Coronary artery (tissue), 2 donors: ENCODE measurements around the gene SMIM29.
A peak's percentile ranks its signal among the peaks of the same experiment; 100 is the strongest.

Experiments
- DNase-seq: peaks from one replicate; pipeline ENCODE4 v3.0.0-alpha.2; 2017; ENCODE audit warnings: low spot score
- H3K27ac ChIP-seq, 2 donors: fragments of 200-600 bp; sonication (generic); one replicate each; pipeline ENCODE4 v1.5.1; 2016 to 2019
- H3K4me3 ChIP-seq: fragments of 200-600 bp; sonication (generic); 2 replicates; pipeline ENCODE4 v1.5.1; 2016; ENCODE audit warnings: mild to moderate bottlenecking, moderate library complexity
- TF ChIP-seq, protein P1 (sequence below): fragments of 200-600 bp; sonication (generic); IDR thresholded peaks from one replicate; pipeline ENCODE4 v1.5.1; 2019; ENCODE audit warnings: antibody characterized with exemption

The SMIM29 gene

DNA sequence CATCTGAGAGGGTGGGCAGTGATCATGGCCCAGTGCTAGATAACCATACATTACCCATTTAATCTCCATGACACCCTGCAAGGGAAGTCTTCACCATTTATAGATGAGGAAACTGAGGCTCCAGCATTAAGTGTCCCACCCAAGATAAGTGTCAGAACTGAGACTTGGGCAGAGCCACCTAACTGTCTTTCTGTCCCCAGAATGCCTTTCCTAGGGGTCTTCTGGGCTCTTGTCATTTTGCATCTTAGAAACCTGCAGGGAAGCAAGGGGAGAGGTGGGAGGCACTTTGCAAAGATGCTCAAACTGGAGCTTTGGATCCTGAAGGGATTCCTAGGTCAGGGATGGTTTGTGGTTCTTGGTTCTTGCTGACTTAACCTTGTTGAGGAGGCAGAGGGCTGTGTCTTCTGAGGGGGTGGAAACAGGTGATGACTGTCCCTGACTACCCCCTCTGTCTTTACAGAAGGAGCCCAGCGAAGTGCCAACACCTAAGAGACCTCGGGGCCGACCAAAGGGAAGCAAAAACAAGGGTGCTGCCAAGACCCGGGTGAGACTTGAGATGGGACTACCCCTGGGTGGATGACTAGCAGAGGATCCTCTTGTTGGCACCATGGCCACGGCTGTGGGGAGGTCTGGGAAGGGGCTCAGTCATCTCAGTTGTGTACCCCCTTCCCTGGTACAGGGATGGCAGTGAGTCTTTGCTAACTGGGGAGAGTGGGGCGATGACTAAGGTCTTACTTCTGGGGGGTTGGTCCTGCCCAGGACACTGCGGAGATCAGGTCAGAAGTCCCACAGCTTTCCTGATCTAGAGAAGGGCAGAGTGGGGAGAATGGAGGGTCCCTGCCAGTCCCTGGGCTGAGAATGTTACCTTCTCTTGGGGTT lies 6.3 kb downstream of the SMIM29 start:
- peak; percentile 69 for DNase-seq
- Histone ChIP-seq H3K27ac (no peak overlapping the region), H3K4me3 (no peak overlapping the region)
- TF ChIP-seq, protein P1, sequence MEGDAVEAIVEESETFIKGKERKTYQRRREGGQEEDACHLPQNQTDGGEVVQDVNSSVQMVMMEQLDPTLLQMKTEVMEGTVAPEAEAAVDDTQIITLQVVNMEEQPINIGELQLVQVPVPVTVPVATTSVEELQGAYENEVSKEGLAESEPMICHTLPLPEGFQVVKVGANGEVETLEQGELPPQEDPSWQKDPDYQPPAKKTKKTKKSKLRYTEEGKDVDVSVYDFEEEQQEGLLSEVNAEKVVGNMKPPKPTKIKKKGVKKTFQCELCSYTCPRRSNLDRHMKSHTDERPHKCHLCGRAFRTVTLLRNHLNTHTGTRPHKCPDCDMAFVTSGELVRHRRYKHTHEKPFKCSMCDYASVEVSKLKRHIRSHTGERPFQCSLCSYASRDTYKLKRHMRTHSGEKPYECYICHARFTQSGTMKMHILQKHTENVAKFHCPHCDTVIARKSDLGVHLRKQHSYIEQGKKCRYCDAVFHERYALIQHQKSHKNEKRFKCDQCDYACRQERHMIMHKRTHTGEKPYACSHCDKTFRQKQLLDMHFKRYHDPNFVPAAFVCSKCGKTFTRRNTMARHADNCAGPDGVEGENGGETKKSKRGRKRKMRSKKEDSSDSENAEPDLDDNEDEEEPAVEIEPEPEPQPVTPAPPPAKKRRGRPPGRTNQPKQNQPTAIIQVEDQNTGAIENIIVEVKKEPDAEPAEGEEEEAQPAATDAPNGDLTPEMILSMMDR: no peak

DNA sequence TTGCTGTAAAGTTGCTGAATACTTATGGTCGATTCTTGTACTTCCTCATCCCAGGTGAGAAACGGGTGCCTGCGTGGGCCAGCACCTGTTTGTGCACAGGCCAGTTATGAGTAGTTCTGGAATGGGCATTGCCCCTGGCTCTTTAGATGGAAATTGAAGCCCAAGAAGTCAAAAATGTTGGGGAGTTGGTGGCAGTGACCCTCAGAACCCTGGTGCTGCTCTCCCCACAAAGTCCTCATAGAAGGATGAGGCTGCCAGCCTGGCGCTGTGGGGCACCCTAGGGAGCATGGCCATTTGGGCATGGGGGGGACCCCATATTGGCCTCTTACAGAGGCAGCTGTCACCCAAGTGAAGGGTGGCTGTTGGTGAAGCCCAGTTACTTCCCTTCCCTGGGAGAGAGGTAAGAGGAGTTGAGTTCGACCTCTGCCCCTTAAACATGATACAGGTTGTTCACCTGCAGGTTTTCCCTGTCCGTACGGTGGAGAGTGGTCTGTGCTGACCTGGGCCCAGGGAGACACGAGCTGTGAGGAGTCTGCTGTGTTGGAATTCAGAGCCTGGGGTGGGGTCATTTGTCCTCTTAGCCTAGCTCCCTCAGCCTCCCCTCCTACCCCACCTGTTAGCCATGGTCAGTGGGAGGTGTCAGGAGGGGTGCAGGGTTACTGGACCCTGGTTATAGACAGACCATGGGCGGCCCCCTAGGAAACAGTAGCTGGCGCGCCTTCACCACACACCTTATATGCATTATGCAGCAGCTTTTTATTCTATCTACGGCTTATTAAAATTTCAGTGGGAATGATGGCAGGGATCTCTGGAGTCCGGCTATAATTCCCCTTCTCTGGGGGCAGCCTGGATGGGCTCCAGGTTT lies 7.2 kb downstream of the SMIM29 start:
- Histone ChIP-seq H3K4me3 (no peak overlapping the region), H3K27ac (no peak overlapping the region)
- peak; percentile 50 for DNase-seq
- TF ChIP-seq, protein P1: no peak

DNA sequence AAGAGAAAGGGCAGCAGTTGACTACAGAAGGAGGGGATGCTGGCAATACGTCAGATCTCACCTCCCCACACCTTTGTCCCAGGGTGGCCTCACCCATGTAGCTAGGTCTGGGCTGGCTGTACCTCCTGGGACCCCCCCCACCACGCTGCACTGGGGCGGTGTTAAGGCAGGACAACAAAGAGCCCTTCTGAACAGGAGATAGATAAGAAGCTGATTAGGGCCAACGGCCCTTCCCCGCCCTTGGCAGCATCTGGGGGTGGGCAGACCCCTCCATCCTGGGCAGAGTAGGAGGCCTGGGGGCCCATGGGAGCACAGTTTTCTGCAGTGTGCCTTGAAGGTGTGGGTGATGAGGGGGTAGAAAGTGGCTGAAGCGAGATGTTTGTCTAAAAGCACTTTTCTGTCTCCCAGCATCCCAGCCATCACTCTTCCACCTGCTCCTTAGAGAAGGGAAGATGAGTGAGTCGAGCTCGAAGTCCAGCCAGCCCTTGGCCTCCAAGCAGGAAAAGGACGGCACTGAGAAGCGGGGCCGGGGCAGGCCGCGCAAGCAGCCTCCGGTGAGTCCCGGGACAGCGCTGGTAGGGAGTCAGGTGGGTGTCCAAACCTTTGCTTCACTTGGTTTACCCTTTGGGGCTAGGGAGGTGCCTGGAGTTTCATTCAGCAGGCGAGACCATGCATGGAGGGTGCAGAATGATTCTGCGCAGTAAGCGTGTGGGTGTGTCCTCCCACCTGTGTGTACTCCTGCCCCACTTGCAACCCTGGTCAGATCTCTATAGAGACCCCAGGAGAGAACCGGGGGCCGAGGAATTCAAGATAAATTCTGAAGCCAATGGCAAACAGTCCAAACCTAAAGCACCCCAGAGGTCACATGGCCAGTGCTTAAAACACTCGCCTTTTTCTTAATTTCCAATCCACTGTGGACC lies 8.2 kb downstream of the SMIM29 start:
- Histone ChIP-seq H3K4me3 (no peak overlapping the region), H3K27ac (no peak overlapping the region)
- TF ChIP-seq, protein P1: no peak
- peak; percentile 70 for DNase-seq

DNA sequence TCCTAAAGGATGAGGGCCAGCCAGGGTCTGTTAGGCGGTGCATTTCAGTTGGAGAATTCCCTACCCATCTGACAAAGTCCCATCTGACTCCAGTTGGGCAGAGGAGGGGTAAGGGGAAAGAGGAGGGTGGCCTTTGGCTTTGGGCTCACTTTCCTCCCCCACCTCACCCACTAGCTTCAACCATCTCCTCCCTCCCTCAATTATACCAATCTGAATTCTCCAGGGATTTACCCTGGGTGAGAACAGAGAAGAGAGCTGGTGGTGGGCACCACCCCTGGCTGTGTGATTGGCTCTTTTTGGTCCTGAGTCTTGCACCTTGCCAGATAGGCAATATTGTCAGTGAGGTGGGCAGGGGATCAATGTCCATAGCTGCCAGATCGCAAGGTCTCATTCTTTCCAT lies 8.9 kb downstream of the SMIM29 start:
- no peak overlapping the region for H3K27ac ChIP-seq
- TF ChIP-seq, protein P1: no peak
- DNase-seq: no peak
- no peak overlapping the region for H3K4me3 ChIP-seq

DNA sequence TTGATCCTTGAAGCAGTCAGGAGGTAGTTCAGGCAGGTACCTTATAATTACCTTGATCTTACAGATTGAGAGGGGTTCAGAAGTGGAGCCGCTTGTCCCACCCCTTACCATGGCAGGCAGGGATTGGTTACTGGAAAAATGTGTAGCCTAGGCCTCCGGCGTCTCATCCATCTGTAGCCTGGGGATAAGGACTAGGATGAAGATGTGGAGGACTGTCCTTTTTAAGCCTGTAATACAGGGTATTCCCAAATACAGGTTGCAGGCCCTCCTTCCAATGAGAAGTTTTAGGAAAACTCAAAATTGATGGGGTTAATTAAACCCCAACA lies 9.3 kb downstream of the SMIM29 start:
- peak; percentile 31 for DNase-seq
- no peak overlapping the region for H3K4me3 ChIP-seq
- TF ChIP-seq, protein P1: no peak
- no peak overlapping the region for H3K27ac ChIP-seq

DNA sequence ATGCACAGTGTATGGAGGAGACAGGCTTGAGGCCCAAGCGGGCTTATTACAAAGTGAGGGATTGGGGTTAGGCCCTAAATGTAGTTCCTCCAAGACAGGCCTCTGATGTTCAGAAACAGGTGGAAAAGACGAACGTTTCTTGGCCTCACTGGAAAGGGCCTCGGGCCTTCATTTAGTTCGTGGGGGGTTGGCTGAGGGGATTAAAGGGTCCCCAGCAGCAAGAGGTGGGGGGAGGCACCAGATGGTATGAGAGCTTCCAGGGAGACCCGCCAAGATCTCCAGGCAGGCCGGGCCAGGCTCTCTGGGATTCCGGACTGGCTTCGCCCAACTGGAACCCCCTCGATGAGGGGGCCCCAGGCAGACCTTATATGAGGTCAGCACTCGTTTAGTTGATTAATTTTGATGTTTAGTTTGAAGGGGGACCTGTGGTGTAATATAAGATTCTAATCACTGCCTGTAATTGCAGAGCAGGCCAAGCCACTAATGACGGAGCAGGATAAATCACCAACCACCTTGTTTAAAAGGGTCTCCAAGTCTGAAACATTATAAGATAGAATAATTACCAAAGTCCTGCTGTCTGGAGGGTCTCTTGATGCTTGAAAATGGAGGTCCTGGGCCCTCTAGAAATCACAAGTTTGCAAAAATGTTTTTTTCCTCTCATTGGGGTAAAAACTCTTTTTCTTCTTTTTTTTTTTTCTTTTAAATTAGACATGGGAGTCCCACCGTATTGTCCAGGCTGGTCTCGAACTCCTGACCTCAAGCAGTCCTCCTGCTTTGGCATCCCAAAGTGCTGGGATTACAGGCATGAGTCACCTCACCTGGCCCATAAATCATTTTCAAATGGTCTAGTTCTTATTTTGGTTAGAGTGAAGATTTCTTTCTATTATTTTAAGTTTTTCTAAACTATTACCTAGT lies 10.0 kb downstream of the SMIM29 start:
- DNase-seq: no peak
- Histone ChIP-seq H3K27ac (no peak overlapping the region), H3K4me3 (no peak overlapping the region)
- TF ChIP-seq, protein P1: no peak
